GM18858 (cell line): ENCODE measurements around the gene USP13.
"Not testable (repeated sequence)": the region's sequence is repeated elsewhere in the genome, so short reads cannot be mapped to it uniquely, and the experiment has no call there.

Source experiments
- ATAC-seq: cut with Tn5 transposase; IDR thresholded peaks from one replicate; pipeline ENCODE4 v1.9.1; 2021; ENCODE audit not compliant: unreplicated experiment

Gene USP13

GRCh38 chr3:179652447-179653095 is at the start of gene USP13:
TSS of gene USP13 (plus strand) at chr3:179653040. CDS start at chr3:179653226, 186 bp downstream.
- ATAC-seq = peak; percentile 46

GRCh38 chr3:179603321-179603720 is 49.5 kb upstream of the USP13 start:
- ATAC-seq = no peak

GRCh38 chr3:179603831-179604230 is 49.0 kb upstream of the USP13 start:
- no peak for ATAC-seq

GRCh38 chr3:179604321-179605078 is 48.3 kb upstream of the USP13 start, which contains the start of the genes MRPL47 and NDUFB5:
TSS of gene MRPL47 (minus strand) at chr3:179604638. CDS start at chr3:179604624, 14 bp downstream.
TSS of gene NDUFB5 (plus strand) at chr3:179604794. CDS start at chr3:179604816, 22 bp downstream.
- ATAC-seq = peak; percentile 88

GRCh38 chr3:179606534-179607085 is 46.2 kb upstream of the USP13 start:
- peak; percentile 15 for ATAC-seq

- peak; percentile 64 for ATAC-seq
These were observed 43.7 kb upstream of the USP13 start for GRCh38 chr3:179608931-179609720.

GRCh38 chr3:179610066-179610465 is 42.8 kb upstream of the USP13 start:
- no peak for ATAC-seq

GRCh38 chr3:179613807-179614206 is 39.0 kb upstream of the USP13 start:
- no peak for ATAC-seq

- ATAC-seq = no peak
These were observed 37.2 kb upstream of the USP13 start for GRCh38 chr3:179615458-179616173.

- ATAC-seq = no peak
These were observed 30.8 kb upstream of the USP13 start for GRCh38 chr3:179622023-179622422.

GRCh38 chr3:179624451-179624850 is 28.4 kb upstream of the USP13 start:
- no peak for ATAC-seq

- ATAC-seq = no peak
These were observed 21.9 kb upstream of the USP13 start for GRCh38 chr3:179630753-179631451.

GRCh38 chr3:179640469-179640868 is 12.4 kb upstream of the USP13 start:
- no peak for ATAC-seq

- ATAC-seq = no peak
These were observed 10.0 kb upstream of the USP13 start for GRCh38 chr3:179642871-179643270.

GRCh38 chr3:179643837-179644236 is 9.0 kb upstream of the USP13 start:
- ATAC-seq = not testable (repeated sequence)

GRCh38 chr3:179646177-179646576 is 6.7 kb upstream of the USP13 start:
- ATAC-seq = no peak

- ATAC-seq = no peak
These were observed 973 bp upstream of the USP13 start for GRCh38 chr3:179651687-179652446.

- peak; percentile 37 for ATAC-seq
These were observed 407 bp downstream of the USP13 start for GRCh38 chr3:179653096-179653797.

GRCh38 chr3:179655236-179655635 is 2.4 kb downstream of the USP13 start:
- no peak for ATAC-seq
